Activated naive CD4-positive, alpha-beta T cell treated with anti-CD3 and anti-CD28 coated beads for 36 hours (primary cell): Measurements from ENCODE around the gene MTG2. TPM values are rescaled to one million over a fixed set of nuclear protein-coding genes. Genes with fewer than 3 reads are reported as not detected.

Source experiments
- CTCF ChIA-PET: fragments of 350-600 bp; sonication (Branson Sonifier 250); formaldehyde crosslinking; loops from one replicate; lab custom pipeline; 2021; ENCODE audit warnings: antibody characterized with exemption; lab: Charles Lee
- DNase-seq: peaks from one replicate; pipeline ENCODE4 v3.0.0-alpha.2; 2020
- H3K27ac Mint-ChIP-seq: one replicate; pipeline ENCODE4 v1.8.0; 2021; ENCODE audit warnings: mild to moderate bottlenecking, mixed read lengths
- H3K27me3 Mint-ChIP-seq: one replicate; pipeline ENCODE4 v1.8.0; 2021; ENCODE audit warnings: low read depth, mixed read lengths
- H3K36me3 Mint-ChIP-seq: one replicate; pipeline ENCODE4 v1.8.0; 2021; ENCODE audit warnings: low read depth, mixed read lengths
- H3K4me1 Mint-ChIP-seq: one replicate; pipeline ENCODE4 v1.8.0; 2021; ENCODE audit warnings: low read depth, mixed read lengths
- H3K4me3 Mint-ChIP-seq: one replicate; pipeline ENCODE4 v1.8.0; 2021; ENCODE audit warnings: mild to moderate bottlenecking, moderate library complexity, mixed read lengths
- H3K9me3 Mint-ChIP-seq: one replicate; pipeline ENCODE4 v1.8.0; 2021; ENCODE audit warnings: mixed read lengths
- intact Hi-C: fragments of 100-400 bp; cut with micrococcal nuclease; formaldehyde crosslinking; loops from one replicate; pipeline ENCODE4 v1.15.1; 2023
- total RNA-seq, 2 experiments: library from RNA; stranded (reverse); gene quantifications; one replicate each; pipeline ENCODE4 v1.2.3, GENCODE V29; 2021

MTG2 gene
- total RNA-seq, 2 experiments from 2014 or later = 34.3 to 36.4 TPM

GRCh38 chr20:62240020-62240685 lies 57.3 kb downstream of the MTG2 start:
- Mint-ChIP-seq H3K27me3 (no peaks in the 10 kb centered on the region), H3K36me3 (no peaks in the 10 kb centered on the region), H3K4me1 (peaks cover 37% of the 10 kb centered on the region), H3K9me3 (no peaks in the 10 kb centered on the region), H3K27ac (no peak overlapping the region), H3K4me3 (peak overlapping the region; percentile 56)
- CTCF ChIA-PET = interaction anchor here (0.6 kb wide), 1 partner anchor 143 kb away, joined by 3 read pairs; no protein-coding TSS in a partner anchor
- no peak for DNase-seq
- intact Hi-C loops = no loop called here

- no peak for DNase-seq
- Mint-ChIP-seq H3K4me3 (no peak overlapping the region), H3K27ac (no peak overlapping the region), H3K4me1 (peaks cover 39% of the 10 kb centered on the region), H3K27me3 (no peaks in the 10 kb centered on the region), H3K36me3 (no peaks in the 10 kb centered on the region), H3K9me3 (no peaks in the 10 kb centered on the region)
- intact Hi-C loops = no loop called here
- CTCF ChIA-PET = no interaction called here
These were observed 58.7 kb downstream of the MTG2 start for GRCh38 chr20:62241506-62241905.

DNA sequence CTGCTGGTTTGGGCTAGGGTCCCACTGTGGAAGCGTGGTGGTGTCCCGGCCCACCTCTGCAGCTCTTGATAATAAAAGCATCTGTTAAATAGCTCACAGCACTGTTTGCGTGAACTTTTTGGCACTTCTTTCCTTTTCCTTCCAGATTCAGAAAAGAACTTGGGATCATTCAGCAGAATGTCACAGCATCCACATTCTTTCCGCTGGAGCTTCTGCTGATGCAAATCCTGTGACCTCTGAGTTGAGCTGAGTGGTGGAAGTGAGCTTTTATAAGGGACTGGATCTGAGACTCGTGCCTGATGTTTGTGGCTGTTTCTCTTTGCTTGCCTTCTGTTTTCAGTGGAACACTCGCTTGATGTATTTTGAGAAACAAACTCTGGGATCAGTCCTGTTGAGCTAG lies 59.3 kb downstream of the MTG2 start:
- intact Hi-C loops = no loop called here
- Mint-ChIP-seq H3K4me3 (no peak overlapping the region), H3K9me3 (no peaks in the 10 kb centered on the region), H3K36me3 (no peaks in the 10 kb centered on the region), H3K27me3 (no peaks in the 10 kb centered on the region), H3K4me1 (peaks cover 42% of the 10 kb centered on the region), H3K27ac (peak overlapping the region; percentile 5)
- CTCF ChIA-PET = no interaction called here
- no peak for DNase-seq

DNA sequence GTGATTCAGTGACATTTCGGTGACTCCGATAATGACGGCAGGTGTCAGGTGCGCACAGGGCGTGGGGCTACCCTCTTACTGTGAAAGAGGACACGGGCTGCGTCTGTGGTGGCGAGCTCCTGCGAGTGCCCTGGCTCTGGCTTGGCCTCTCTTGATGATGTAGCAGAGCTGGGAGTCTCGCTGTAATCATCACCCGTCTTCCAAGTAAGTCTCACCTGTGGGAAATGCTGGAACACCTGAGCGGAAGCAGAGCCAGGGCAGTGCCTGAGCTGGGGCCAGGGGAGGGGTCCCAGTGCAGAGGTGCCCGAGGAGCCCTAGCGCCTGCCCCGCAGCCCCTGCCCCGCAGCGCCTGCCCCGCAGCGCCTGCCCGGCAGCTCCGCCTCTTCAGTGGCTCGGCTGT lies 60.3 kb downstream of the MTG2 start:
- Mint-ChIP-seq H3K27ac (no peak overlapping the region), H3K27me3 (no peaks in the 10 kb centered on the region), H3K4me1 (peaks cover 39% of the 10 kb centered on the region), H3K9me3 (no peaks in the 10 kb centered on the region), H3K4me3 (no peak overlapping the region), H3K36me3 (no peaks in the 10 kb centered on the region)
- CTCF ChIA-PET = no interaction called here
- no peak for DNase-seq
- intact Hi-C loops = no loop called here

DNA sequence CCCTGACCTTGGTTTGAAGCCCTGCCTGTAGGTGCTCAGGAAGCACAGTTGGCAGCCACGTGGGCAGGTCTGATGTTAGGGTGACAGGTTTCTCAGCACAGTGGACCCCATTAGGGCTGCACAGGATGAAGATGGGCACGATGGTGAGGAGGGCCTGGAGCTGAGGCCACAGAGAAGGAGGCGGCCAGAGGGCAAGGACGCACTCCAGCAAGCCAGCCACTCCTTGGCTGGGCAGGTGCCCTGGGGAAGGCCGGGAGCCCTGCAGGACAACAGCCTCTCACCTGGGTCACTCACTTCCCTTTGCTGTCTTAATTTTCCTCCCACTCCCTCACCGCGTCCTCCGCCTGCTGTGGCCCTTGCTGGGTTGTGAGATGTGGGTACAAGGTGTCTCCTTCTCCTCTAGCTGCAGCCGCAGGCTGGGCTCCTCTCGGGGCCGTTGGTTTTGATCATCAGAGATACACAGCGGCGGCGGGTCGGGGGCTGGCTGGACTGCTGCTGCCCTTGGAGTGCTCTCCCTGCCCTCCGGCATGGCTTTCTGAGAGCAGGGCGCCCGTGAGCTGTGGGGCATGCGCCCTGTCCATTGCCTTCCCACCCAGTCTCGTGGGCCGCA lies 61.2 kb downstream of the MTG2 start:
- Mint-ChIP-seq H3K27me3 (no peaks in the 10 kb centered on the region), H3K9me3 (no peaks in the 10 kb centered on the region), H3K4me1 (peaks cover 42% of the 10 kb centered on the region), H3K36me3 (no peaks in the 10 kb centered on the region), H3K4me3 (no peak overlapping the region), H3K27ac (peak overlapping the region; percentile 8)
- DNase-seq = no peak
- intact Hi-C loops = no loop called here
- CTCF ChIA-PET = no interaction called here

DNA sequence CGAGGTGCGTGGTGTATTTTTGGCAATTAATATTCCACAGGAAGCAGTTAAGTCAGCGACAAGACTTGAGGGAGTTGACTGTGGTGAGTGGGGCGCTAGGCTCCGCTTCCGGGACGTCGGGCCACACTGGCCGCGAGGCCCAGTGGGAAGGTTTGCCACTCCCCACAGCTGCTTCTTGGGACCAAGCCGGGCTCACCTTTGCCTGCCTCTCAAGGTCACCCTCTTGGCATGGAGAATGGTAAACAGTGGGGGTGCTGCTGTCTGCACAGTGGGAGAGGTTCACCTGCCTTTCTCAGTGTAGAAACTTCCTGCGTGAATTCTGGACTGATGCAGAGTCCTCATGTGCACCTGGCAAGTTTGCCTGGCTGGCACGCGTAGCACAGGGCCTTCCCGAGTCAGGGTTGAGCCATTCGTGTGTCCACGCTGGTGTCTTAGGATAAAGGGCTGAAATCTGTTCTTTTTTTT lies 61.8 kb downstream of the MTG2 start:
- Mint-ChIP-seq H3K4me3 (no peak overlapping the region), H3K4me1 (peaks cover 37% of the 10 kb centered on the region), H3K27ac (peak overlapping the region; percentile 8), H3K9me3 (no peaks in the 10 kb centered on the region), H3K36me3 (no peaks in the 10 kb centered on the region), H3K27me3 (no peaks in the 10 kb centered on the region)
- DNase-seq = no peak
- CTCF ChIA-PET = interaction anchor here (1.0 kb wide), 1 partner anchor 15 kb away, joined by 3 read pairs; no protein-coding TSS in a partner anchor
- intact Hi-C loops = no loop called here

GRCh38 chr20:62245911-62246280 lies 63.1 kb downstream of the MTG2 start:
- H3K36me3 Mint-ChIP-seq = no peaks in the 10 kb centered on the region
- intact Hi-C loops = no loop called here
- H3K4me3 Mint-ChIP-seq = no peak overlapping the region
- no peaks in the 10 kb centered on the region for H3K9me3 Mint-ChIP-seq
- CTCF ChIA-PET = interaction anchor here (1.0 kb wide), 1 partner anchor 14 kb away, joined by 3 read pairs; no protein-coding TSS in a partner anchor
- H3K27me3 Mint-ChIP-seq = no peaks in the 10 kb centered on the region
- no peak for DNase-seq
- H3K27ac Mint-ChIP-seq = no peak overlapping the region
- H3K4me1 Mint-ChIP-seq = peaks cover 28% of the 10 kb centered on the region

- Mint-ChIP-seq H3K27me3 (no peaks in the 10 kb centered on the region), H3K36me3 (no peaks in the 10 kb centered on the region), H3K27ac (no peak overlapping the region), H3K4me1 (peaks cover 27% of the 10 kb centered on the region), H3K9me3 (no peaks in the 10 kb centered on the region), H3K4me3 (no peak overlapping the region)
- no peak for DNase-seq
- CTCF ChIA-PET = no interaction called here
- intact Hi-C loops = no loop called here
These were observed 63.6 kb downstream of the MTG2 start for GRCh38 chr20:62246431-62246830.

- intact Hi-C loops = no loop called here
- Mint-ChIP-seq H3K27me3 (no peaks in the 10 kb centered on the region), H3K4me3 (no peak overlapping the region), H3K9me3 (no peaks in the 10 kb centered on the region), H3K36me3 (no peaks in the 10 kb centered on the region), H3K27ac (no peak overlapping the region), H3K4me1 (peaks cover 21% of the 10 kb centered on the region)
- CTCF ChIA-PET = interaction anchor here (1.0 kb wide), 1 partner anchor 14 kb away, joined by 3 read pairs; no protein-coding TSS in a partner anchor
- DNase-seq = no peak
These were observed 64.2 kb downstream of the MTG2 start for GRCh38 chr20:62246872-62247652.

- CTCF ChIA-PET = no interaction called here
- H3K9me3 Mint-ChIP-seq = no peaks in the 10 kb centered on the region
- H3K27me3 Mint-ChIP-seq = no peaks in the 10 kb centered on the region
- H3K4me3 Mint-ChIP-seq = no peak overlapping the region
- H3K36me3 Mint-ChIP-seq = no peaks in the 10 kb centered on the region
- intact Hi-C loops = no loop called here
- H3K4me1 Mint-ChIP-seq = peaks cover 29% of the 10 kb centered on the region
- no peak for DNase-seq
- no peak overlapping the region for H3K27ac Mint-ChIP-seq
These were observed 66.2 kb downstream of the MTG2 start for GRCh38 chr20:62248890-62249560.

GRCh38 chr20:62252342-62252966 lies 69.6 kb downstream of the MTG2 start:
- Mint-ChIP-seq H3K27me3 (no peaks in the 10 kb centered on the region), H3K36me3 (no peaks in the 10 kb centered on the region), H3K4me1 (peaks cover 13% of the 10 kb centered on the region), H3K9me3 (no peaks in the 10 kb centered on the region), H3K4me3 (no peak overlapping the region), H3K27ac (no peak overlapping the region)
- CTCF ChIA-PET = no interaction called here
- intact Hi-C loops = no loop called here
- no peak for DNase-seq
